ENCODE measurements around the gene TMEM220. TPM values are rescaled to one million over a fixed set of nuclear protein-coding genes. Genes with fewer than 3 reads are reported as not detected.

TMEM220 gene
- total and polyA plus RNA-seq, 9 of the 15 experiments (the other 6 are each of a cell fraction or from before 2014, with no cell fraction given): not detected

GRCh38 chr17:10697092-10698081 is 32.4 kb downstream of the TMEM220 start, which contains the start of the genes ADPRM and SCO1 (continued):
- TF ChIP-seq CUX1 (CRISPR knock-in tag; IDR thresholded peaks at IDR 0.05) (no peak), NR1H2 (CRISPR knock-in tag; IDR thresholded peaks at IDR 0.05) (no peak), POLR2B (IDR thresholded peaks at IDR 0.05; ENCODE audit: low read depth, partially characterized antibody) (peak; percentile 62), MTF1 (CRISPR knock-in tag; IDR thresholded peaks at IDR 0.05; ENCODE audit: borderline replicate concordance) (no peak), XRCC3 (IDR thresholded peaks at IDR 0.05) (no peak), PRMT5 (CRISPR knock-in tag; IDR thresholded peaks at IDR 0.05) (no peak), SMARCA5 (IDR thresholded peaks at IDR 0.05) (no peak), ZNF23 (CRISPR knock-in tag; IDR thresholded peaks at IDR 0.05) (no peak), FOXP4 (CRISPR knock-in tag; IDR thresholded peaks at IDR 0.05; ENCODE audit: borderline replicate concordance) (no peak; the same call in 1 of the 2 replicates), TOE1 (IDR thresholded peaks at IDR 0.05; ENCODE audit: borderline replicate concordance) (no peak), TOE1 (CRISPR knock-in tag; IDR thresholded peaks at IDR 0.05; ENCODE audit: borderline replicate concordance, low read depth) (no peak), HDAC3 (IDR thresholded peaks at IDR 0.05; ENCODE audit: borderline replicate concordance, partially characterized antibody) (no peak), ZNF12 (CRISPR knock-in tag; IDR thresholded peaks at IDR 0.05) (no peak)
- TF ChIP-seq, protein P1, sequence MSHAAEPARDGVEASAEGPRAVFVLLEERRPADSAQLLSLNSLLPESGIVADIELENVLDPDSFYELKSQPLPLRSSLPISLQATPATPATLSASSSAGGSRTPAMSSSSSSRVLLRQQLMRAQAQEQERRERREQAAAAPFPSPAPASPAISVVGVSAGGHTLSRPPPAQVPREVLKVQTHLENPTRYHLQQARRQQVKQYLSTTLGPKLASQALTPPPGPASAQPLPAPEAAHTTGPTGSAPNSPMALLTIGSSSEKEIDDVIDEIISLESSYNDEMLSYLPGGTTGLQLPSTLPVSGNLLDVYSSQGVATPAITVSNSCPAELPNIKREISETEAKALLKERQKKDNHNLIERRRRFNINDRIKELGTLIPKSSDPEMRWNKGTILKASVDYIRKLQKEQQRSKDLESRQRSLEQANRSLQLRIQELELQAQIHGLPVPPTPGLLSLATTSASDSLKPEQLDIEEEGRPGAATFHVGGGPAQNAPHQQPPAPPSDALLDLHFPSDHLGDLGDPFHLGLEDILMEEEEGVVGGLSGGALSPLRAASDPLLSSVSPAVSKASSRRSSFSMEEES (CRISPR knock-in tag; IDR thresholded peaks at IDR 0.05): no peak
- TF ChIP-seq, protein P2, sequence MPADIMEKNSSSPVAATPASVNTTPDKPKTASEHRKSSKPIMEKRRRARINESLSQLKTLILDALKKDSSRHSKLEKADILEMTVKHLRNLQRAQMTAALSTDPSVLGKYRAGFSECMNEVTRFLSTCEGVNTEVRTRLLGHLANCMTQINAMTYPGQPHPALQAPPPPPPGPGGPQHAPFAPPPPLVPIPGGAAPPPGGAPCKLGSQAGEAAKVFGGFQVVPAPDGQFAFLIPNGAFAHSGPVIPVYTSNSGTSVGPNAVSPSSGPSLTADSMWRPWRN (IDR thresholded peaks at IDR 0.05; ENCODE audit: low read depth): no peak
- TF ChIP-seq, protein P3, sequence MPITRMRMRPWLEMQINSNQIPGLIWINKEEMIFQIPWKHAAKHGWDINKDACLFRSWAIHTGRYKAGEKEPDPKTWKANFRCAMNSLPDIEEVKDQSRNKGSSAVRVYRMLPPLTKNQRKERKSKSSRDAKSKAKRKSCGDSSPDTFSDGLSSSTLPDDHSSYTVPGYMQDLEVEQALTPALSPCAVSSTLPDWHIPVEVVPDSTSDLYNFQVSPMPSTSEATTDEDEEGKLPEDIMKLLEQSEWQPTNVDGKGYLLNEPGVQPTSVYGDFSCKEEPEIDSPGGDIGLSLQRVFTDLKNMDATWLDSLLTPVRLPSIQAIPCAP (CRISPR knock-in tag; IDR thresholded peaks at IDR 0.05; ENCODE audit: borderline replicate concordance): no peak

All from K562 (cell line).